Astrocyte (in vitro differentiated cells and primary cell): Measurements from ENCODE around the gene PEX14. TPM values are rescaled to one million over a fixed set of nuclear protein-coding genes. Genes with fewer than 3 reads are reported as not detected.

Source experiments
- DNase-seq: peaks from one replicate; pipeline ENCODE4 v3.0.0-alpha.2; 2010; ENCODE audit warnings: low read depth
- FAIRE-seq: peaks from 2 replicates; lab custom pipeline; 2011; peaks lifted over from hg19 to GRCh38; lab: Jason Lieb, UNC
- H2AFZ ChIP-seq: 2 replicates; pipeline ENCODE4 v1.6.0; 2012; ENCODE audit warnings: low read depth, low read length, inconsistent platforms
- H3K27ac ChIP-seq: 2 replicates; pipeline ENCODE4 v1.5.1; 2011; ENCODE audit warnings: low read depth, low read length, inconsistent platforms
- H3K27me3 ChIP-seq: 2 replicates; pipeline ENCODE4 v1.6.0; 2011; ENCODE audit warnings: low read length, inconsistent platforms; ENCODE audit not compliant: insufficient read depth
- H3K36me3 ChIP-seq: 2 replicates; pipeline ENCODE4 v1.5.1; 2011; ENCODE audit warnings: low read length, inconsistent platforms; ENCODE audit not compliant: insufficient read depth
- H3K4me1 ChIP-seq: 2 replicates; pipeline ENCODE4 v1.5.1; 2011; ENCODE audit warnings: low read length, inconsistent platforms; ENCODE audit not compliant: insufficient read depth
- H3K4me2 ChIP-seq: 2 replicates; pipeline ENCODE4 v1.6.0; 2012; ENCODE audit warnings: low read length, inconsistent platforms
- H3K4me3 ChIP-seq: 2 replicates; pipeline ENCODE4 v1.5.1; 2011; ENCODE audit warnings: low read depth, mild to moderate bottlenecking, low read length, inconsistent platforms; ENCODE audit not compliant: insufficient read depth
- H3K79me2 ChIP-seq: 2 replicates; pipeline ENCODE4 v1.6.0; 2012; ENCODE audit warnings: mild to moderate bottlenecking, low read length, inconsistent platforms; ENCODE audit not compliant: insufficient read depth
- H3K9ac ChIP-seq: 2 replicates; pipeline ENCODE4 v1.6.0; 2012; ENCODE audit warnings: mild to moderate bottlenecking, low read length, inconsistent platforms
- H3K9me3 ChIP-seq: 2 replicates; pipeline ENCODE4 v1.5.1; 2012; ENCODE audit warnings: low read depth, mild to moderate bottlenecking, low read length, inconsistent platforms; ENCODE audit not compliant: insufficient read depth
- H4K20me1 ChIP-seq: 2 replicates; pipeline ENCODE4 v1.6.0; 2012; ENCODE audit warnings: low read length, inconsistent platforms; ENCODE audit not compliant: insufficient read depth
- H3K27ac Mint-ChIP-seq: one replicate; pipeline ENCODE4 v1.8.0; 2021; ENCODE audit warnings: mild to moderate bottlenecking, mixed read lengths; ENCODE audit not compliant: unreplicated experiment
- H3K27me3 Mint-ChIP-seq: one replicate; pipeline ENCODE4 v1.8.0; 2021; ENCODE audit warnings: low read depth, mixed read lengths; ENCODE audit not compliant: unreplicated experiment
- H3K36me3 Mint-ChIP-seq: one replicate; pipeline ENCODE4 v1.8.0; 2021; ENCODE audit warnings: low read depth, mixed read lengths; ENCODE audit not compliant: unreplicated experiment
- H3K4me1 Mint-ChIP-seq: one replicate; pipeline ENCODE4 v1.8.0; 2021; ENCODE audit warnings: low read depth, mixed read lengths; ENCODE audit not compliant: unreplicated experiment
- H3K4me3 Mint-ChIP-seq: one replicate; pipeline ENCODE4 v1.8.0; 2021; ENCODE audit warnings: mild to moderate bottlenecking, moderate library complexity, mixed read lengths; ENCODE audit not compliant: unreplicated experiment
- H3K9me3 Mint-ChIP-seq: one replicate; pipeline ENCODE4 v1.8.0; 2021; ENCODE audit warnings: mild to moderate bottlenecking, mixed read lengths; ENCODE audit not compliant: unreplicated experiment
- EZH2 ChIP-seq: IDR thresholded peaks from 2 replicates; pipeline ENCODE4 v1.6.1; 2012; ENCODE audit warnings: mild to moderate bottlenecking, low read length, inconsistent platforms; ENCODE audit not compliant: insufficient read depth
- total RNA-seq: library from RNA; stranded (reverse); gene quantifications from 2 replicates; pipeline ENCODE4 v1.2.1, GENCODE V29; 2021
- TF ChIP-seq, protein P1 (sequence below): IDR thresholded peaks from 2 replicates; pipeline ENCODE4 v1.5.1; 2011; ENCODE audit warnings: low read depth, mild to moderate bottlenecking, inconsistent platforms, low read length, moderate library complexity; ENCODE audit not compliant: insufficient read depth

Gene PEX14
- total RNA-seq, 1 donor from 2014 or later = 23.3 TPM

DNA sequence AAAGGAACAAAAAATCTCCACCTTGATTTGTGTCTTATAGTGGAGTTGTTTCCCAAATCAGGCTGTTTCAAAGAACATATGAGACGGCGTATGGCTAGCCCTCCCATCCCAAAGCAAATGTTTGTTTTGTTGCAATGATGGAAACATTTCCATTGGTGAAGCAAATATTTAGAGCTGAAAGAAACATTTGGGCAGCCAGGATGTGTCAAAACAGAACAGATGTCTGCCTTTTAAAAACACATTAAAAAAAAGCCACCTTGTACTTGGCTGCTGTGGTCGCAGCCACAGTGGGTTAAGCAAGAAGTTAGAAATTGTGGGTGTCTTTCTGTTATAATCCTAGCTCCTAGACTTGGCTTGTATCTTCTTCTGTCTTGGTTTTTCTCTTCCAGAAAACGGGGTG, 116.3 kb downstream of the PEX14 start:
- Mint-ChIP-seq H3K4me3 (no peak overlapping the region), H3K27ac (no peak overlapping the region), H3K9me3 (no peaks in the 10 kb centered on the region), H3K4me1 (peaks cover 2% of the 10 kb centered on the region), H3K27me3 (no peaks in the 10 kb centered on the region), H3K36me3 (peaks cover 3% of the 10 kb centered on the region)
- Histone ChIP-seq H2AFZ (no peak overlapping the region), H3K27me3 (no peaks in the 10 kb centered on the region), H3K9me3 (no peaks in the 10 kb centered on the region), H3K4me1 (no peaks in the 10 kb centered on the region), H3K4me3 (no peak overlapping the region), H3K36me3 (no peaks in the 10 kb centered on the region), H3K27ac (no peak overlapping the region), H3K9ac (no peak overlapping the region), H3K4me2 (no peak overlapping the region), H3K79me2 (no peaks in the 10 kb centered on the region), H4K20me1 (peaks cover 6% of the 10 kb centered on the region)
- DNase-seq = no peak
- no peak for TF ChIP-seq EZH2
- TF ChIP-seq, protein P1, sequence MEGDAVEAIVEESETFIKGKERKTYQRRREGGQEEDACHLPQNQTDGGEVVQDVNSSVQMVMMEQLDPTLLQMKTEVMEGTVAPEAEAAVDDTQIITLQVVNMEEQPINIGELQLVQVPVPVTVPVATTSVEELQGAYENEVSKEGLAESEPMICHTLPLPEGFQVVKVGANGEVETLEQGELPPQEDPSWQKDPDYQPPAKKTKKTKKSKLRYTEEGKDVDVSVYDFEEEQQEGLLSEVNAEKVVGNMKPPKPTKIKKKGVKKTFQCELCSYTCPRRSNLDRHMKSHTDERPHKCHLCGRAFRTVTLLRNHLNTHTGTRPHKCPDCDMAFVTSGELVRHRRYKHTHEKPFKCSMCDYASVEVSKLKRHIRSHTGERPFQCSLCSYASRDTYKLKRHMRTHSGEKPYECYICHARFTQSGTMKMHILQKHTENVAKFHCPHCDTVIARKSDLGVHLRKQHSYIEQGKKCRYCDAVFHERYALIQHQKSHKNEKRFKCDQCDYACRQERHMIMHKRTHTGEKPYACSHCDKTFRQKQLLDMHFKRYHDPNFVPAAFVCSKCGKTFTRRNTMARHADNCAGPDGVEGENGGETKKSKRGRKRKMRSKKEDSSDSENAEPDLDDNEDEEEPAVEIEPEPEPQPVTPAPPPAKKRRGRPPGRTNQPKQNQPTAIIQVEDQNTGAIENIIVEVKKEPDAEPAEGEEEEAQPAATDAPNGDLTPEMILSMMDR = no peak
- FAIRE-seq = no peak

DNA sequence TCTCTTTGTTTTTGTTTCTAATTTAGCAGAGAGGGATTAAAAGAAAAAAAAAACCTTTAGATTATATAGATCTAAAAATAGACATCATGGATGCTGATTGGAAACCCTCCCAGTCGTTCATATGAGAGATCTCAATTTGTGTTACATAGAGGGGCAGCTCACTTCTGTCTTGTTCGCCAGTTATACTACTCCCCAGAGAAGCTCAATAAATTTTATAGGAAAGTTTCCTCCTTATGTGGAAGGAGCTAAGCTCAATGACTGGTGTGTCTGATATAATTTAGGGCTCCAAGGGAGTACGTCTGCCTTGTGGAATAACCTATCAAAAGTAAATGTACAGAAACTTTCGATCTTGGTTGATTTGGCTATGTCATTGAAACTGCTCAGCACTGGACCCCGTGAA, 117.6 kb downstream of the PEX14 start:
- H3K9me3 ChIP-seq = no peaks in the 10 kb centered on the region
- no peaks in the 10 kb centered on the region for H3K27me3 ChIP-seq
- no peak for DNase-seq
- H3K79me2 ChIP-seq = no peaks in the 10 kb centered on the region
- no peaks in the 10 kb centered on the region for H3K36me3 ChIP-seq
- H3K4me1 ChIP-seq = no peaks in the 10 kb centered on the region
- no peak overlapping the region for H3K4me3 ChIP-seq
- no peaks in the 10 kb centered on the region for H3K9me3 Mint-ChIP-seq
- peaks cover 2% of the 10 kb centered on the region for H3K4me1 Mint-ChIP-seq
- FAIRE-seq = no peak
- peaks cover 3% of the 10 kb centered on the region for H3K36me3 Mint-ChIP-seq
- no peak overlapping the region for H3K4me2 ChIP-seq
- no peak overlapping the region for H2AFZ ChIP-seq
- H4K20me1 ChIP-seq = peaks cover 9% of the 10 kb centered on the region
- TF ChIP-seq EZH2 = no peak
- TF ChIP-seq, protein P1 = no peak
- H3K27me3 Mint-ChIP-seq = no peaks in the 10 kb centered on the region
- no peak overlapping the region for H3K4me3 Mint-ChIP-seq
- H3K9ac ChIP-seq = no peak overlapping the region
- H3K27ac ChIP-seq = no peak overlapping the region
- no peak overlapping the region for H3K27ac Mint-ChIP-seq

DNA sequence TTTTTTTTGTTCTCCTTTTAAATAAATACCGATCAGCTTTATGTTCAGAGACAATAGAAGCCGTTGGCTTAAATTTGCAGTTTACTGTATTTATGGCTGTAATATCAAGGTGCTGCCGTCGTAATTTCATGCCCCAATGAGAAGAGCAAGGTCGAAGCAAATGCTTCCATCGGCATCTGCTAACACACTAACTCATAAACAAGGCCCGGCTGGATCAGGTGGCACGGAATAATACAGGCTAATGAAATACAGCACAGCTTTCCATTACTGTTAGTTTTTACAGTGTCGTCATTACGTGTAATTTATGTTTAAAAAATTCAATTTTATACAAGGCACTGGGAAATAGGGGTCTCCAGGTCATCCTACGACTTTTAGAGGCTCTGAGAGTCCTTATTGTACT, 119.0 kb downstream of the PEX14 start:
- no peak for TF ChIP-seq EZH2
- no peaks in the 10 kb centered on the region for H3K9me3 Mint-ChIP-seq
- Histone ChIP-seq H3K79me2 (no peaks in the 10 kb centered on the region), H3K27ac (no peak overlapping the region), H4K20me1 (peaks cover 11% of the 10 kb centered on the region), H3K4me3 (no peak overlapping the region), H3K4me2 (no peak overlapping the region), H2AFZ (no peak overlapping the region), H3K9ac (no peak overlapping the region), H3K4me1 (peaks cover 2% of the 10 kb centered on the region), H3K9me3 (no peaks in the 10 kb centered on the region), H3K27me3 (no peaks in the 10 kb centered on the region), H3K36me3 (no peaks in the 10 kb centered on the region)
- H3K36me3 Mint-ChIP-seq = peaks cover 3% of the 10 kb centered on the region
- FAIRE-seq (no peak), DNase-seq (no peak)
- H3K27ac Mint-ChIP-seq = no peak overlapping the region
- no peak overlapping the region for H3K4me3 Mint-ChIP-seq
- no peaks in the 10 kb centered on the region for H3K27me3 Mint-ChIP-seq
- H3K4me1 Mint-ChIP-seq = peaks cover 5% of the 10 kb centered on the region
